SU-DHL-6 (cell line): Measurements from ENCODE around the gene CSHL1.
"Not testable (repeated sequence)": the region's sequence is repeated elsewhere in the genome, so short reads cannot be mapped to it uniquely, and the experiment has no call there.

Experiments
- CTCF ChIP-seq: fragments of 200-600 bp; sonication (generic); IDR thresholded peaks from one replicate; pipeline ENCODE4 v1.5.1; 2017; ENCODE audit warnings: antibody characterized with exemption, mild to moderate bottlenecking, low read length, moderate library complexity; ENCODE audit not compliant: insufficient read depth, poor library complexity, severe bottlenecking
- EZH2phosphoT487 ChIP-seq: fragments of 200-600 bp; sonication (generic), shearing (Covaris generic); conservative IDR thresholded peaks from 2 replicates; pipeline ENCODE4 v1.6.1; 2018; ENCODE audit warnings: mild to moderate bottlenecking, antibody characterized with exemption, low read length, moderate library complexity, mixed read lengths

- not testable (repeated sequence) for TF ChIP-seq EZH2phosphoT487, CTCF
Measured at GRCh38 chr17:63870292-63870665, 40.8 kb downstream of the CSHL1 start.
